Measurements from ENCODE around the gene MRPL3. TPM values are rescaled to one million over a fixed set of nuclear protein-coding genes. Genes with fewer than 3 reads are reported as not detected.

Gene MRPL3
- 84.5 TPM for total RNA-seq
- polyA plus RNA-seq (ENCODE audit: insufficient read depth in 1 of 8, insufficient read length in 8 of 8, low replicate concordance in 1 of 8), result 10 to 100 TPM; 66.9 to 78.8 (median 70.7) TPM
- long read RNA-seq, donor 1, transcript MRPL3-201 (10 exons, 1,706 nt), result major isoform, 8 of 9 reads
- long read RNA-seq, donor 1, partial matches to known transcripts, result 0 of 9 reads
- long read RNA-seq, donor 1, other reads (novel, unspliced or antisense), result 0 of 9 reads
- long read RNA-seq, donor 2, transcript MRPL3-201 (10 exons, 1,706 nt), result major isoform, 5 of 5 reads
- long read RNA-seq, donor 2, partial matches to known transcripts, result 0 of 5 reads
- long read RNA-seq, donor 2, other reads (novel, unspliced or antisense), result 0 of 5 reads
- long read RNA-seq, donor 3, transcript MRPL3-201 (10 exons, 1,706 nt), result major isoform, 30 of 39 reads
- long read RNA-seq, donor 3, transcript MRPL3-208 (4 exons, 813 nt), result minor isoform, 7 of 39 reads
- long read RNA-seq, donor 3, partial matches to known transcripts, result 0 of 39 reads
- long read RNA-seq, donor 3, other reads (novel, unspliced or antisense), result 0 of 39 reads
- long read RNA-seq, donor 4, transcript MRPL3-201 (10 exons, 1,706 nt), result major isoform, 26 of 27 reads
- long read RNA-seq, donor 4, partial matches to known transcripts, result 0 of 27 reads
- long read RNA-seq, donor 4, other reads (novel, unspliced or antisense), result 0 of 27 reads
- long read RNA-seq, donor 5, transcript MRPL3-201 (10 exons, 1,706 nt), result major isoform, 80 of 127 reads
- long read RNA-seq, donor 5, transcript MRPL3-208 (4 exons, 813 nt), result minor isoform, 6 of 127 reads
- long read RNA-seq, donor 5, partial matches to known transcripts, result 37 of 127 reads
- long read RNA-seq, donor 5, other reads (novel, unspliced or antisense), result 0 of 127 reads
- long read RNA-seq, donor 6, transcript MRPL3-201 (10 exons, 1,706 nt), result major isoform, 67 of 96 reads
- long read RNA-seq, donor 6, partial matches to known transcripts, result 26 of 96 reads
- long read RNA-seq, donor 6, other reads (novel, unspliced or antisense), result 0 of 96 reads
- long read RNA-seq, donor 7, transcript MRPL3-208 (4 exons, 813 nt), result minor isoform, 11 of 74 reads
- long read RNA-seq, donor 7, transcript MRPL3-201 (10 exons, 1,706 nt), result major isoform, 43 of 74 reads
- long read RNA-seq, donor 7, partial matches to known transcripts, result 20 of 74 reads
- long read RNA-seq, donor 7, other reads (novel, unspliced or antisense), result 0 of 74 reads
- long read RNA-seq, donor 8, transcript MRPL3-201 (10 exons, 1,706 nt), result major isoform, 24 of 35 reads
- long read RNA-seq, donor 8, partial matches to known transcripts, result 10 of 35 reads
- long read RNA-seq, donor 8, other reads (novel, unspliced or antisense), result 0 of 35 reads
- long read RNA-seq, donor 9, transcript MRPL3-208 (4 exons, 813 nt), result minor isoform, 6 of 43 reads
- long read RNA-seq, donor 9, transcript MRPL3-201 (10 exons, 1,706 nt), result major isoform, 26 of 43 reads
- long read RNA-seq, donor 9, partial matches to known transcripts, result 11 of 43 reads
- long read RNA-seq, donor 9, other reads (novel, unspliced or antisense), result 0 of 43 reads
- long read RNA-seq, donor 10, transcript MRPL3-201 (10 exons, 1,706 nt), result major isoform, 44 of 62 reads
- long read RNA-seq, donor 10, partial matches to known transcripts, result 11 of 62 reads
- long read RNA-seq, donor 10, other reads (novel, unspliced or antisense), result 0 of 62 reads
- long read RNA-seq, donor 11, transcript MRPL3-201 (10 exons, 1,706 nt), result major isoform, 30 of 43 reads
- long read RNA-seq, donor 11, partial matches to known transcripts, result 9 of 43 reads
- long read RNA-seq, donor 11, other reads (novel, unspliced or antisense), result 0 of 43 reads

- under 1% methylated on average over 42 of the region's 47 CpGs for WGBS (ENCODE audit: insufficient coverage)
- peak within 1 kb of the TSS; percentile 73 for H3K27ac ChIP-seq (ENCODE audit: low read length)
These were observed at the start of gene MRPL3 for GRCh38 chr3:131502530-131503319. MRPL3 (minus strand) TSS chr3:131502971; CDS start chr3:131502821, 150 bp downstream.

GRCh38 chr3:131551761-131552160, 49.0 kb upstream of the MRPL3 start:
- H3K9me3 ChIP-seq (replicated peaks; ENCODE audit: control insufficient read depth, low read depth, low read length), result no peaks in the 10 kb centered on the region
- H3K27me3 ChIP-seq (ENCODE audit: control insufficient read depth, insufficient read depth, low read length), result no peaks in the 10 kb centered on the region
- no peaks in the 10 kb centered on the region for H3K4me1 ChIP-seq (ENCODE audit: control insufficient read depth, insufficient read depth, low read length)
- no peak overlapping the region for H3K27ac ChIP-seq (ENCODE audit: low read length)
- 60% methylated on average over 1 of the region's 4 CpGs for WGBS (ENCODE audit: insufficient coverage)
- H3K4me3 ChIP-seq (ENCODE audit: low read length), result no peak overlapping the region
- no peaks in the 10 kb centered on the region for H3K36me3 ChIP-seq (ENCODE audit: control insufficient read depth, insufficient read depth, low read length)
- DNase-seq, result no peak

More at GRCh38 chr3:131502530-131503319, at the start of gene MRPL3:
- Histone ChIP-seq H3K27me3 (ENCODE audit: control insufficient read depth, insufficient read depth, low read length) (peaks cover 5% of the 10 kb centered on the region), H3K9me3 (replicated peaks; ENCODE audit: control insufficient read depth, low read depth, low read length) (no peaks in the 10 kb centered on the region), H3K4me1 (ENCODE audit: control insufficient read depth, insufficient read depth, low read length) (peaks cover 9% of the 10 kb centered on the region), H3K4me3 (ENCODE audit: low read length) (peak within 1 kb of the TSS; percentile 99), H3K36me3 (ENCODE audit: control insufficient read depth, insufficient read depth, low read length) (peaks cover 9% of the 10 kb centered on the region)
- peak; percentile 94 for DNase-seq

GRCh38 chr3:131550562-131551465, 48.0 kb upstream of the MRPL3 start:
- no peak overlapping the region for H3K4me3 ChIP-seq (ENCODE audit: low read length)
- DNase-seq, result no peak
- no peaks in the 10 kb centered on the region for H3K4me1 ChIP-seq (ENCODE audit: control insufficient read depth, insufficient read depth, low read length)
- WGBS (ENCODE audit: insufficient coverage), result 89% methylated on average over 1 of the region's 4 CpGs
- H3K9me3 ChIP-seq (replicated peaks; ENCODE audit: control insufficient read depth, low read depth, low read length), result no peaks in the 10 kb centered on the region
- H3K27me3 ChIP-seq (ENCODE audit: control insufficient read depth, insufficient read depth, low read length), result no peaks in the 10 kb centered on the region
- H3K36me3 ChIP-seq (ENCODE audit: control insufficient read depth, insufficient read depth, low read length), result no peaks in the 10 kb centered on the region
- no peak overlapping the region for H3K27ac ChIP-seq (ENCODE audit: low read length)

- WGBS (ENCODE audit: insufficient coverage), result no CpG with 5 or more reads among the region's 1 CpG
- DNase-seq, result no peak
These were observed 46.6 kb upstream of the MRPL3 start for GRCh38 chr3:131549340-131549739.

GRCh38 chr3:131547585-131547984, 44.8 kb upstream of the MRPL3 start:
- H3K27ac ChIP-seq (ENCODE audit: low read length), result no peak overlapping the region
- WGBS (ENCODE audit: insufficient coverage), result no CpG with 5 or more reads among the region's 1 CpG
- no peaks in the 10 kb centered on the region for H3K9me3 ChIP-seq (replicated peaks; ENCODE audit: control insufficient read depth, low read depth, low read length)
- H3K4me1 ChIP-seq (ENCODE audit: control insufficient read depth, insufficient read depth, low read length), result no peaks in the 10 kb centered on the region
- DNase-seq, result no peak
- no peaks in the 10 kb centered on the region for H3K27me3 ChIP-seq (ENCODE audit: control insufficient read depth, insufficient read depth, low read length)
- no peak overlapping the region for H3K4me3 ChIP-seq (ENCODE audit: low read length)
- H3K36me3 ChIP-seq (ENCODE audit: control insufficient read depth, insufficient read depth, low read length), result no peaks in the 10 kb centered on the region

More at GRCh38 chr3:131549340-131549739, 46.6 kb upstream of the MRPL3 start:
- Histone ChIP-seq H3K36me3 (ENCODE audit: control insufficient read depth, insufficient read depth, low read length) (no peaks in the 10 kb centered on the region), H3K9me3 (replicated peaks; ENCODE audit: control insufficient read depth, low read depth, low read length) (no peaks in the 10 kb centered on the region), H3K4me1 (ENCODE audit: control insufficient read depth, insufficient read depth, low read length) (no peaks in the 10 kb centered on the region), H3K27me3 (ENCODE audit: control insufficient read depth, insufficient read depth, low read length) (no peaks in the 10 kb centered on the region), H3K4me3 (ENCODE audit: low read length) (no peak overlapping the region), H3K27ac (ENCODE audit: low read length) (no peak overlapping the region)

GRCh38 chr3:131546441-131546840, 43.7 kb upstream of the MRPL3 start:
- Histone ChIP-seq H3K4me3 (ENCODE audit: low read length) (no peak overlapping the region), H3K9me3 (replicated peaks; ENCODE audit: control insufficient read depth, low read depth, low read length) (no peaks in the 10 kb centered on the region), H3K27me3 (ENCODE audit: control insufficient read depth, insufficient read depth, low read length) (no peaks in the 10 kb centered on the region), H3K36me3 (ENCODE audit: control insufficient read depth, insufficient read depth, low read length) (no peaks in the 10 kb centered on the region), H3K4me1 (ENCODE audit: control insufficient read depth, insufficient read depth, low read length) (no peaks in the 10 kb centered on the region), H3K27ac (ENCODE audit: low read length) (no peak overlapping the region)
- DNase-seq, result no peak

GRCh38 chr3:131544557-131544956, 41.8 kb upstream of the MRPL3 start:
- Histone ChIP-seq H3K9me3 (replicated peaks; ENCODE audit: control insufficient read depth, low read depth, low read length) (no peaks in the 10 kb centered on the region), H3K36me3 (ENCODE audit: control insufficient read depth, insufficient read depth, low read length) (no peaks in the 10 kb centered on the region), H3K27ac (ENCODE audit: low read length) (no peak overlapping the region), H3K4me1 (ENCODE audit: control insufficient read depth, insufficient read depth, low read length) (no peaks in the 10 kb centered on the region), H3K4me3 (ENCODE audit: low read length) (no peak overlapping the region), H3K27me3 (ENCODE audit: control insufficient read depth, insufficient read depth, low read length) (no peaks in the 10 kb centered on the region)
- 67% methylated on average over 1 of the region's 2 CpGs for WGBS (ENCODE audit: insufficient coverage)
- DNase-seq, result no peak

- DNase-seq, result peak; percentile 72
- Histone ChIP-seq H3K9me3 (replicated peaks; ENCODE audit: control insufficient read depth, low read depth, low read length) (no peaks in the 10 kb centered on the region), H3K4me3 (ENCODE audit: low read length) (no peak overlapping the region), H3K27ac (ENCODE audit: low read length) (no peak overlapping the region), H3K27me3 (ENCODE audit: control insufficient read depth, insufficient read depth, low read length) (no peaks in the 10 kb centered on the region), H3K36me3 (ENCODE audit: control insufficient read depth, insufficient read depth, low read length) (no peaks in the 10 kb centered on the region), H3K4me1 (ENCODE audit: control insufficient read depth, insufficient read depth, low read length) (no peaks in the 10 kb centered on the region)
These were observed 40.9 kb upstream of the MRPL3 start for GRCh38 chr3:131543714-131544113.

All from muscle of leg (tissue), 16 donors.